Measurements from ENCODE around the gene EIF3L. TPM values are rescaled to one million over a fixed set of nuclear protein-coding genes. Genes with fewer than 3 reads are reported as not detected.

EIF3L gene
- polyA plus RNA-seq, 1 donor from 2014 or later, result 352 TPM

DNA sequence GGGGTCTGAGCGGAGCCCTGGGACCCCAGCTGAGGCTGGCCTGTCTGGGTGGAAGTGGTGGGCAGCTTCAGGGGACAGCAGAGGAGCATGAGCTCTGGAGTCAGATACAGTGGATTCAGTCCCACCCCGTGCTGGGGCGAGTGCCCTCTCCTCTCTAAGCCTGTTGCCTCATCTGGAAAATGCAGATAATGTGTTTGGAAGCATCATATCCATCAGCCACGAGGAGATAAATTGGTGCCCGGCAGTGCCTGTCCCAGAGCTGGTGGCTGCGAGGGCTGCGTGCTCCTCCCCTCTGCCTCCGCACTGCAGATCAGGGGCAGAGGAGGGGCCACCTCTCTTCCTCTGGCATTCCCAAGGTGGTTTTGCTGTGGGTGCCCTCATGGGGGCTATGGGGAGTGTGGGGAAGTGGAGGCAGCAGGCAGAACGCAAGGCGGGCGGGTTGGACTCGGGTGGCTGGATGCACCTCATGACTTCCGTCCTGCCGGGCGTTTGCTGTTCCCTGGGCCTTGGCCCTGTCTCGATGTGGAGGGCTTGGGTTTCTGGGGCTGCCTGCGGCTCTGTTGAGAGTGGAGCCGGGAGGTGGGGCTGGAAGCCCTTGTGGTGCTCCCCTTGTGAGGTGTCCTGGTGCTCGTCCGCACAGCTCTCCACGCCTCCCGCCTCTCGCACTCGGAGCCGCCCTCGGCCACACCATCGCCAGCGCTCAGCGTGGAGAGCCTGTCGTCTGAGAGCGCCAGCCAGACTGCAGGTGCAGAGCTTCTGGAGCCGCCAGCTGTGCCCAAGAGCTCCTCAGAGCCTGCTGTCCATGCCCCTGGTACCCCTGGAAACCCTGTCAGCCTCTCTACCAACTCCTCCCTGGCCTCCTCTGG, 77.8 kb downstream of the EIF3L start:
- H3F3A ChIP-seq (ENCODE audit: insufficient read depth, low read length, poor library complexity, severe bottlenecking), result no peaks in the 10 kb centered on the region
- no peaks in the 10 kb centered on the region for H3K36me3 ChIP-seq (ENCODE audit: insufficient read depth, low read length)
- no peak overlapping the region for H3K9ac ChIP-seq (ENCODE audit: low read length)
- no peak overlapping the region for H3K4me3 ChIP-seq (ENCODE audit: low read length)
- H3K27ac ChIP-seq (ENCODE audit: low read length), result no peak overlapping the region
- H3K4me2 ChIP-seq (ENCODE audit: low read length), result no peak overlapping the region
- H4K20me1 ChIP-seq (ENCODE audit: insufficient read depth), result no peaks in the 10 kb centered on the region
- no peaks in the 10 kb centered on the region for H3K27me3 ChIP-seq (ENCODE audit: insufficient read depth, low read depth, low read length)
- H3K9me3 ChIP-seq (ENCODE audit: low read length), result no peaks in the 10 kb centered on the region
- no peaks in the 10 kb centered on the region for H3K9me2 ChIP-seq (ENCODE audit: insufficient read depth, low read length)
- no peak overlapping the region for H2AFZ ChIP-seq (ENCODE audit: low read depth, low read length)
- H3K79me2 ChIP-seq (replicated peaks; ENCODE audit: insufficient read depth, low read length), result no peaks in the 10 kb centered on the region
- TF ChIP-seq RAD21 (conservative IDR thresholded peaks at IDR 0.05) (no peak), SMC3 (conservative IDR thresholded peaks at IDR 0.05; ENCODE audit: poor library complexity) (no peak), POLR2AphosphoS5 (IDR thresholded peaks at IDR 0.05) (no peak), EP300 (conservative IDR thresholded peaks at IDR 0.05; ENCODE audit: poor library complexity, severe bottlenecking) (no peak), MXI1 (conservative IDR thresholded peaks at IDR 0.05; ENCODE audit: poor library complexity, severe bottlenecking) (no peak), EZH2 (IDR thresholded peaks at IDR 0.05; ENCODE audit: borderline replicate concordance, insufficient read depth, low read length, poor library complexity, severe bottlenecking) (no peak), TAF1 (IDR thresholded peaks at IDR 0.05; ENCODE audit: low read depth) (no peak)
- TF ChIP-seq, protein P1, sequence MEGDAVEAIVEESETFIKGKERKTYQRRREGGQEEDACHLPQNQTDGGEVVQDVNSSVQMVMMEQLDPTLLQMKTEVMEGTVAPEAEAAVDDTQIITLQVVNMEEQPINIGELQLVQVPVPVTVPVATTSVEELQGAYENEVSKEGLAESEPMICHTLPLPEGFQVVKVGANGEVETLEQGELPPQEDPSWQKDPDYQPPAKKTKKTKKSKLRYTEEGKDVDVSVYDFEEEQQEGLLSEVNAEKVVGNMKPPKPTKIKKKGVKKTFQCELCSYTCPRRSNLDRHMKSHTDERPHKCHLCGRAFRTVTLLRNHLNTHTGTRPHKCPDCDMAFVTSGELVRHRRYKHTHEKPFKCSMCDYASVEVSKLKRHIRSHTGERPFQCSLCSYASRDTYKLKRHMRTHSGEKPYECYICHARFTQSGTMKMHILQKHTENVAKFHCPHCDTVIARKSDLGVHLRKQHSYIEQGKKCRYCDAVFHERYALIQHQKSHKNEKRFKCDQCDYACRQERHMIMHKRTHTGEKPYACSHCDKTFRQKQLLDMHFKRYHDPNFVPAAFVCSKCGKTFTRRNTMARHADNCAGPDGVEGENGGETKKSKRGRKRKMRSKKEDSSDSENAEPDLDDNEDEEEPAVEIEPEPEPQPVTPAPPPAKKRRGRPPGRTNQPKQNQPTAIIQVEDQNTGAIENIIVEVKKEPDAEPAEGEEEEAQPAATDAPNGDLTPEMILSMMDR (IDR thresholded peaks at IDR 0.05; ENCODE audit: poor library complexity, severe bottlenecking), result no peak
- TF ChIP-seq, protein P2, sequence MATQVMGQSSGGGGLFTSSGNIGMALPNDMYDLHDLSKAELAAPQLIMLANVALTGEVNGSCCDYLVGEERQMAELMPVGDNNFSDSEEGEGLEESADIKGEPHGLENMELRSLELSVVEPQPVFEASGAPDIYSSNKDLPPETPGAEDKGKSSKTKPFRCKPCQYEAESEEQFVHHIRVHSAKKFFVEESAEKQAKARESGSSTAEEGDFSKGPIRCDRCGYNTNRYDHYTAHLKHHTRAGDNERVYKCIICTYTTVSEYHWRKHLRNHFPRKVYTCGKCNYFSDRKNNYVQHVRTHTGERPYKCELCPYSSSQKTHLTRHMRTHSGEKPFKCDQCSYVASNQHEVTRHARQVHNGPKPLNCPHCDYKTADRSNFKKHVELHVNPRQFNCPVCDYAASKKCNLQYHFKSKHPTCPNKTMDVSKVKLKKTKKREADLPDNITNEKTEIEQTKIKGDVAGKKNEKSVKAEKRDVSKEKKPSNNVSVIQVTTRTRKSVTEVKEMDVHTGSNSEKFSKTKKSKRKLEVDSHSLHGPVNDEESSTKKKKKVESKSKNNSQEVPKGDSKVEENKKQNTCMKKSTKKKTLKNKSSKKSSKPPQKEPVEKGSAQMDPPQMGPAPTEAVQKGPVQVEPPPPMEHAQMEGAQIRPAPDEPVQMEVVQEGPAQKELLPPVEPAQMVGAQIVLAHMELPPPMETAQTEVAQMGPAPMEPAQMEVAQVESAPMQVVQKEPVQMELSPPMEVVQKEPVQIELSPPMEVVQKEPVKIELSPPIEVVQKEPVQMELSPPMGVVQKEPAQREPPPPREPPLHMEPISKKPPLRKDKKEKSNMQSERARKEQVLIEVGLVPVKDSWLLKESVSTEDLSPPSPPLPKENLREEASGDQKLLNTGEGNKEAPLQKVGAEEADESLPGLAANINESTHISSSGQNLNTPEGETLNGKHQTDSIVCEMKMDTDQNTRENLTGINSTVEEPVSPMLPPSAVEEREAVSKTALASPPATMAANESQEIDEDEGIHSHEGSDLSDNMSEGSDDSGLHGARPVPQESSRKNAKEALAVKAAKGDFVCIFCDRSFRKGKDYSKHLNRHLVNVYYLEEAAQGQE (IDR thresholded peaks at IDR 0.05; ENCODE audit: borderline replicate concordance), result no peak

DNA sequence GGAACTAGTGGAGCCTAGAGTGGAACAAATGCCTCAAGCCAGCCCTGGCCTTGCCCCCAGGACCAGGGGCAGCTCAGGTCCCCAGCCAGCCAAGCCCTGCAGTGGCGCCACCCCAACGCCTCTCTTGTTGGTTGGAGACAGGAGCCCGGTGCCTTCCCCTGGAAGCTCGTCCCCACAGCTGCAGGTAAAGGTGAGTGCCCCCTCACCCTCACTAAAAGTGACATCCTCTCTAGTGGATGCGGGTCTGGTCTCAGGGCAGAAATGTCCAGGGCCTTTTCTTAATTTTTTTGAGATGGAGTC, 78.4 kb downstream of the EIF3L start:
- H3K9me3 ChIP-seq (ENCODE audit: low read length), result no peaks in the 10 kb centered on the region
- no peak overlapping the region for H3K9ac ChIP-seq (ENCODE audit: low read length)
- no peak overlapping the region for H2AFZ ChIP-seq (ENCODE audit: low read depth, low read length)
- H3F3A ChIP-seq (ENCODE audit: insufficient read depth, low read length, poor library complexity, severe bottlenecking), result no peaks in the 10 kb centered on the region
- no peaks in the 10 kb centered on the region for H3K36me3 ChIP-seq (ENCODE audit: insufficient read depth, low read length)
- no peak overlapping the region for H3K4me2 ChIP-seq (ENCODE audit: low read length)
- no peak overlapping the region for H3K27ac ChIP-seq (ENCODE audit: low read length)
- no peaks in the 10 kb centered on the region for H4K20me1 ChIP-seq (ENCODE audit: insufficient read depth)
- H3K4me3 ChIP-seq (ENCODE audit: low read length), result no peak overlapping the region
- H3K27me3 ChIP-seq (ENCODE audit: insufficient read depth, low read depth, low read length), result no peaks in the 10 kb centered on the region
- TF ChIP-seq, protein P1 (IDR thresholded peaks at IDR 0.05; ENCODE audit: poor library complexity, severe bottlenecking), result no peak
- TF ChIP-seq RAD21 (conservative IDR thresholded peaks at IDR 0.05), result no peak
- TF ChIP-seq POLR2AphosphoS5 (IDR thresholded peaks at IDR 0.05), result no peak
- TF ChIP-seq EP300 (conservative IDR thresholded peaks at IDR 0.05; ENCODE audit: poor library complexity, severe bottlenecking), result no peak
- TF ChIP-seq MXI1 (conservative IDR thresholded peaks at IDR 0.05; ENCODE audit: poor library complexity, severe bottlenecking), result no peak
- TF ChIP-seq SMC3 (conservative IDR thresholded peaks at IDR 0.05; ENCODE audit: poor library complexity), result no peak
- TF ChIP-seq, protein P2 (IDR thresholded peaks at IDR 0.05; ENCODE audit: borderline replicate concordance), result no peak
- TF ChIP-seq EZH2 (IDR thresholded peaks at IDR 0.05; ENCODE audit: borderline replicate concordance, insufficient read depth, low read length, poor library complexity, severe bottlenecking), result no peak
- no peak for TF ChIP-seq TAF1 (IDR thresholded peaks at IDR 0.05; ENCODE audit: low read depth)
- no peaks in the 10 kb centered on the region for H3K79me2 ChIP-seq (replicated peaks; ENCODE audit: insufficient read depth, low read length)
- H3K9me2 ChIP-seq (ENCODE audit: insufficient read depth, low read length), result no peaks in the 10 kb centered on the region
